ENCODE results near the gene ADGRA1.
"Not testable (repeated sequence)": the region's sequence is repeated elsewhere in the genome, so short reads cannot be mapped to it uniquely, and the experiment has no call there.

Gene ADGRA1

GRCh38 chr10:133131053-133131452, 43.3 kb downstream of the ADGRA1 start:
- no peak for DNase-seq

- no peak for DNase-seq
These were observed 44.2 kb downstream of the ADGRA1 start for GRCh38 chr10:133131734-133132472.

DNA sequence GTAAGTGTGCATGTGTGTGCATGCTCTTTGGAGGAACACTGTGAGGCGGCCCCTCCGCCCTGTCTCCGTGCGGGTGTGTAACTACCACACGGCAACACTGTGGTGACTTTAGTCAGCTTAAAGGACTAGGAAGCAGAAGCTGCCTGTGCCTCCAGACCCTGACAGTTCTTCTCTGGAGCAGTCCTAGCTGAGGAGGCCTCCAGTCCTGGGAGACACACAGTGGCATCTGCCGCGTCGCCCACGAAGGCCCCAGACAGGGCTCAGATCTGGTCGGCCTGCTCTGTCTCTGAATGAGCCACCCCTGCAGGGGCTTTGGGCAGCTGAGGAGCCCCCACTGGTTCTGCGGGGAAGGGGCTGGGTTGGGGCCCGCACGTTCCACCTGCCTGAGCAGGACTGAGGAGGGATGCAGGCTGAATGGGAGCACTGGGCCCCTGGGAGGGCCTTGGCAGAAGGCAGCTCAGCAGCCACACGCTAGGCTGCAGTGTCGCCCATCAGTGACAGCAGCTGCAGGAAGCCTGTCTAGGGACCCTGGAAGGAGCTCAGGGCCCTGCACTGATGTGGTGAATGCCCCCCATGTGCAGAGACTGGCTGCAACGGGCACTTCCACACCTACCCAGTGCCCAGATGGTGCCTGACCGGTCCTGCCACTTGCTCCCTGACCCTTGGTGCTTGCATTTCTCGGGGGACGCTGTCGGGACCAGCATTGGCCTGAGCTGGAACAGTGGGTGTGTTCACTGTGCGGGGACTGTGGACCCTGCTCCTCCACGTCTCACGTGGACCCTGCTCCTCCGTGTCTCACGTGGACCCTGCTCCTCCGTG, 45.0 kb downstream of the ADGRA1 start:
- DNase-seq, result no peak

- DNase-seq, result no peak
These were observed 45.9 kb downstream of the ADGRA1 start for GRCh38 chr10:133133471-133134231.

DNA sequence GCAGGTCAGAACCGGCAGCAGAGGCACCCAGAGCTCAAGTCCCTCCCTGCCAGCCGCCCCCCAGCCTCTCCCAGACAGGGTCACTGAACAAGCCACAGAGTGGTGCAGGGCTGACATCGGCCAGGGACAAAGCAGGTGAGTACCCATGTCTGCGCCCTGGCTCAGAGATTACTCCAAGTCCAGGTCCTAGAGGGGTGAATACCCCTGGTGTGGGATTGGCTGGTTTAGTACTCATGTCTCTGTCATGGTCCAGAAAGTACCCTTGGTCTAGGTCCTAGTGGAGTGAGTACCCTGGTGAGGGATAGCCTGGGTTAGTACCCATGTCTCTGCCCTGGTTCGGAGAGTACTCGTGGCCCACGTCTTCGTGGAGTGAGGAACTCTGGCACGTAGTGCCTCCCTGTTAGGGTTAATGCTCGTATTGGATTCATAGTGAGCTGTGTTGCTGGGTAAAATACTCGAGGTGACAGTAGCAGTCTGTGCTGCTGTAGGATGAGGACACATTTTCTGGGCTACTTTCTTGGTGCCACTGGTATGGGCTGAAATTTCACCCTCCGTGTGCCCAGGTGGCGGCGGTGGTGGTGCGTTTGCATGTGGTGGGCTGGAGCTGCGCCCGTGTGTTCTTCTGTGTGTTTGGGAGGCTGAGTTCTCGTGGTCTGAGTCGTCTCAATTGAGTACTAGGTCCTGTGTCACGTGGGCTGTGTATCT, 46.8 kb downstream of the ADGRA1 start:
- no peak for DNase-seq

DNA sequence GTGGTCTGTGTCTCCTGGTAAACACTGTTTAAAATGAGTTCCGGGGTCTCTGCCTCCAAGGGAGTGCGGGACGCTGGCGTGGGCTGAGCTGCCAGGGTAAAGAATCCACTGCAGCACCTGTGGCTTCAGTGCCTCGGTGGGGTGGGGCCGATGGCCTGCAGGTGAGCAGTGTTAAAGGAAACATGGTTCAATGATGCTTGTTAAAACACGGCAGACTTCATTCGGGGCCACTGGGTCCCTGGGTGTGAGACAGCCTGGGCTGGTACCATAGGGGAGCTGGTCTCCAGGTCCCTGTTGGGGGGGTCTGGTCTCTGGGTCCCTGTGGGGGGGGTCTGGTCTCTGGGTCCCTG, 47.4 kb downstream of the ADGRA1 start:
- no peak for DNase-seq

DNA sequence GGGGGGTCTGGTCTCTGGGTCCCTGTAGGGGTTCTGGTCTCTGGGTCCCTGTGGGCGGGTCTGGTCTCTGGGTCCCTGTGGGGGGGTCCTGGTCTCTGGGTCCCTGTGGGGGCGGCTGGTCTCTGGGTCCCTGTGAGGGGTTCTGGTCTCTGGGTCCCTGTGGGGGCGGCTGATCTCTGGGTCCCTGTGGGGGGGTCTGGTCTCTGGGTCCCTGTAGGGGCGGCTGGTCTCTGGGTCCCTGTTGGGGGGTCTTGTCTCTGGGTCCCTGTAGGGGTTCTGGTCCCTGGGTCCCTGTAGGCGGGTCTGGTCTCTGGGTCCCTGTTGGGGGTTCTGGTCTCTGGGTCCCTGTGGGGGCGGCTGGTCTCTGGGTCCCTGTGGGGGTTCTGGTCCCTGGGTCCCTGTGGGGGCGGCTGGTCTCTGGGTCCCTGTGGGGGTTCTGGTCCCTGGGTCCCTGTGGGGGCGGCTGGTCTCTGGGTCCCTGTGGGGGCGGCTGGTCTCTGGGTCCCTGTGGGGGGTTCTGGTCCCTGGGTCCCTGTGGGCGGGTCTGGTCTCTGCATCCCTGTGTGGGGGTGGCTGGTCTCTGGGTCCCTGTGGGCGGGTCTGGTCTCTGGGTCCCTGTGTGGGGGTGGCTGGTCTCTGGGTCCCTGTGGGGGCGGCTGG, 49.9 kb downstream of the ADGRA1 start:
- DNase-seq, result not testable (repeated sequence)

DNA sequence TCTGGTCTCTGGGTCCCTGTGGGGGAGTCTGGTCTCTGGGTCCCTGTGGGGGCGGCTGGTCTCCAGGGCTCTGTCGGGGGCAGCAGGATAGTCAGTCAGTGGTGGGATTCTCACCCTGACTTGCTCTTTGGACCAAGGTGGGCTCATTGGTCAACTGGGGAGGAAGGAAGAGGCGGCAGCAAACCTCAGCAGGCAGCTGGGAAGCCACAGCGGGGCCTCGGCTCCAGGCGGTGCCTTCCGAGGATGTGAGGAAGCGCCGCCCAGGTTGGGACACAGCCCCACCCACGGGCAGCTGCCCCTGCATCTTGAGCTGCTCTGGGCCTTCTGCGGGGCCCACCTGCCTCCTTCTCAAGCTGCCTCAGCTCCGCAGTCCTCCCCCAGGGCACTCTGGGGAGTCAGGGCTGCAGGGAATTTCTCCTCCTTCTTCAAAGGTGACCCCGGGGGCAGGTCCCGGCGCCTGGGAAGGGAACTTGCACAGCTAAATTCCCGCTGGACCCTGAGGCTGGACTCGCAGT, 51.9 kb downstream of the ADGRA1 start:
- no peak for DNase-seq

GRCh38 chr10:133140417-133141143, 52.9 kb downstream of the ADGRA1 start:
- no peak for DNase-seq

- DNase-seq, result no peak
These were observed 53.6 kb downstream of the ADGRA1 start for GRCh38 chr10:133141144-133141957.

DNA sequence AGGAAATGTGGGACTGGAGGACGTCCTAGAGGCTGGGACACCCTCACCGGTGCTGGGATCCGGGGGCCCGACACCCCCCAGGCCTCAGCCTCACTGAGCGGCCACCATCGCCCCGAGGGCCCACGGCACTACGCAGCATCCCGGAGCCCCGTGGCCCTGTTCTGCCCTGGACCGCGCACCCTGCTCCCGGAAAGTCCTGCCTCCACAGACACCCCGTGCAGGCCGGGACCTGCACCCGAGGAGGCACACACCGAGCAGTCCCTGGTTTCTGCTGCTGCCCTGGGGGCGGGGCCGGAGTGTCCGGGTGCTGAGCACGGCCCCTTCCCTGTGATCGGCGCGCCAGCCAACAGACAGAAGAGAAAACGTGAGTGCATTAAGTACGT, 54.2 kb downstream of the ADGRA1 start:
- DNase-seq, result no peak

GRCh38 chr10:133142523-133143199, 54.9 kb downstream of the ADGRA1 start:
- DNase-seq, result no peak

GRCh38 chr10:133143200-133143533, 55.4 kb downstream of the ADGRA1 start:
- no peak for DNase-seq

DNA sequence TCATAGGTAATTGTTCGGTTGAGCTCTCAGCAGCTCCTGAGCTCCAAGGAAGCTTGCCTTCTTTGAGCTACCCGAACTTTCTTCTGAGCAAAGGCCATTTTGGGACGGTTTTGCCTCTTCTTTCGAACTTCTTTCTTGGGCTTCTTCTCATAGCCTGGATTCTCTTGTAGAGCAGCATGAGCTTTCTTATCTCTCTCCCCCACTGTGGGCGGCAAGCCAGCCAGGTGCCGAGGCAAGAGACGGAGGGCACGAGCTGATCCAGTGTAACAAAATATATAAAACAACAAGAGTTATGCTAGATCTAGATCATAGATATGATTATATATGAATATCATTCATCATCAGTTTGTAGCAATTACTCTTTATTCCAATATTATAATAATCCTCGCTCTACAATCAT, 55.8 kb downstream of the ADGRA1 start:
- no peak for DNase-seq

DNA sequence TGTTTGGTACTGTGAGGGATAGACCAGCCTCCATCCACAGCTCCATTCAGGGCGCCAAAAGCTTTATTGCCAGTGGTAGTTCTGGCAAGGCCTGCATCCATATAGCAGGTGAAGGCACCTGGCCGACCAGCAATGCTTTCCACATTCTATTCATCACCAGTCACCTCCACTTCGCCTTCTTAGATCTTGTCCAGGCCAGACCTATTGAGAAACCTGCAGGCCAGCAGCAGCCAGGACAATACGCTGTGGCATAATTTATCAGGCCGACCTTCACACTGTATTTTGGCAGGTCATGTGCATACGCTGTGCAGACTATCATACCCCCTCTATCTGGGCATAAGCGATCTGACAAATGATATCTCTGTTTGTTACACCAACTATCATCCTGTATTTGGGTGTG, 57.0 kb downstream of the ADGRA1 start:
- no peak for DNase-seq

- DNase-seq, result no peak
These were observed 62.5 kb downstream of the ADGRA1 start for GRCh38 chr10:133150226-133150625.

- no peak for DNase-seq
These were observed 62.9 kb downstream of the ADGRA1 start for GRCh38 chr10:133150656-133151055.

- DNase-seq, result not testable (repeated sequence)
These were observed 63.3 kb downstream of the ADGRA1 start for GRCh38 chr10:133151071-133151470.

GRCh38 chr10:133151543-133151972, 63.8 kb downstream of the ADGRA1 start:
- no peak for DNase-seq

- DNase-seq, result no peak
These were observed 66.7 kb downstream of the ADGRA1 start for GRCh38 chr10:133154411-133154810.

Measured in NCI-H187 treated with DMSO at 0.1 percent for 48 hours (cell line).